ENCODE results near the gene HOXD4.

GRCh38 chr2:176178757-176179295, 27.5 kb downstream of the HOXD4 start:
- no peak for TF ChIP-seq POLR2A (IDR thresholded peaks at IDR 0.05; ENCODE audit: low read length)
- TF ChIP-seq GATA1 (IDR thresholded peaks at IDR 0.05; ENCODE audit: low read depth, low read length): no peak
